Endothelial cell of umbilical vein (primary cell): Measurements from ENCODE around the gene CCK. TPM values are rescaled to one million over a fixed set of nuclear protein-coding genes. Genes with fewer than 3 reads are reported as not detected.

Experiments used
- BruUV-seq: library from RNA; stranded (reverse); fragments of 400-500 nt; replicated peaks from 2 replicates; lab custom pipeline; 2021; lab: Mats Ljungman, UMichigan
- CTCF ChIA-PET: fragments of 300-600, 350-600 bp; sonication (Branson Sonifier 250); formaldehyde crosslinking; loops from one replicate; lab custom pipeline; 2021; ENCODE audit warnings: antibody characterized with exemption, inconsistent platforms; lab: Charles Lee
- POLR2A ChIA-PET: fragments of 300-600, 350-600 bp; sonication (Branson Sonifier 250); formaldehyde crosslinking; loops from one replicate; lab custom pipeline; 2021; ENCODE audit warnings: antibody characterized with exemption, inconsistent platforms; lab: Charles Lee
- DNase-seq: peaks from one replicate; pipeline ENCODE4 v3.0.0-alpha.2; 2011; ENCODE audit warnings: low read depth, low spot score
- FAIRE-seq: peaks from 2 replicates; lab custom pipeline; 2011; peaks lifted over from hg19 to GRCh38; lab: Jason Lieb, UNC
- H2AFZ ChIP-seq: 2 replicates; pipeline ENCODE4 v1.6.0; 2012; ENCODE audit warnings: low read depth, low read length, control low read depth, inconsistent platforms
- H3K27ac ChIP-seq: 2 replicates; pipeline ENCODE4 v1.5.1; 2011; ENCODE audit warnings: low read depth, mild to moderate bottlenecking, control low read depth, low read length, moderate library complexity; ENCODE audit not compliant: insufficient read depth
- H3K27me3 ChIP-seq, 2 experiments: 2 replicates each; pipeline versions ENCODE4 v1.6.0 to v1.6.1; 2011; ENCODE audit warnings: low read length in 2 of 2, mixed read lengths in 1 of 2; ENCODE audit not compliant: control insufficient read depth in 2 of 2, insufficient read depth in 2 of 2
- H3K36me3 ChIP-seq, 2 experiments: 2 replicates in 1 of 2; 3 replicates in 1 of 2; pipeline ENCODE4 v1.5.1; 2011; ENCODE audit warnings: low read length in 2 of 2, mild to moderate bottlenecking in 1 of 2, moderate library complexity in 1 of 2; ENCODE audit not compliant: control insufficient read depth in 2 of 2, insufficient read depth in 2 of 2; ENCODE audit errors: extremely low read depth in 1 of 2
- H3K4me1 ChIP-seq: 3 replicates; pipeline ENCODE4 v1.5.1; 2011; ENCODE audit warnings: mild to moderate bottlenecking, low read length; ENCODE audit not compliant: control insufficient read depth, insufficient read depth; ENCODE audit errors: extremely low read depth
- H3K4me2 ChIP-seq: 2 replicates; pipeline ENCODE4 v1.6.1; 2011; ENCODE audit warnings: low read length, control low read depth, mixed read lengths; ENCODE audit not compliant: insufficient read depth
- H3K4me3 ChIP-seq, 3 experiments: fragments of 200-600 bp in 1 of 3; sonication (generic), shearing (Covaris generic) in 1 of 3; replicated peaks in 1 of 3; 2 replicates each; pipeline ENCODE4 v1.5.1; 2011 to 2016; ENCODE audit warnings: control low read depth in 3 of 3, low read length in 3 of 3, mild to moderate bottlenecking in 2 of 3, inconsistent platforms in 1 of 3, low read depth in 1 of 3, moderate library complexity in 1 of 3; ENCODE audit not compliant: insufficient read depth in 1 of 3
- H3K79me2 ChIP-seq: 2 replicates; pipeline ENCODE4 v1.6.0; 2012; ENCODE audit warnings: low read length, inconsistent platforms; ENCODE audit not compliant: control insufficient read depth, insufficient read depth
- H3K9ac ChIP-seq: replicated peaks from 2 replicates; pipeline ENCODE3; 2011; ENCODE audit warnings: low read length, control low read depth; ENCODE audit not compliant: insufficient read depth; ENCODE audit errors: extremely low read depth
- H3K9me1 ChIP-seq: replicated peaks from 3 replicates; pipeline ENCODE4 v1.6.0; 2011; ENCODE audit warnings: mild to moderate bottlenecking, low read length; ENCODE audit not compliant: control insufficient read depth, insufficient read depth; ENCODE audit errors: extremely low read depth
- H3K9me3 ChIP-seq: replicated peaks from 2 replicates; pipeline ENCODE4 v1.5.1; 2012; ENCODE audit warnings: low read length, inconsistent platforms; ENCODE audit not compliant: control insufficient read depth, insufficient read depth
- H4K20me1 ChIP-seq: replicated peaks from 2 replicates; pipeline ENCODE3; 2011; ENCODE audit warnings: mild to moderate bottlenecking, low read length; ENCODE audit not compliant: control insufficient read depth, insufficient read depth; ENCODE audit errors: extremely low read depth
- EZH2 ChIP-seq: IDR thresholded peaks from 2 replicates; pipeline ENCODE4 v1.6.1; 2012; ENCODE audit warnings: borderline replicate concordance, low read depth, mild to moderate bottlenecking, moderate library complexity, low read length, inconsistent platforms; ENCODE audit not compliant: severe bottlenecking
- FOS ChIP-seq: IDR thresholded peaks from 2 replicates; pipeline ENCODE4 v1.6.1; 2011; ENCODE audit warnings: mild to moderate bottlenecking, low read length, moderate library complexity, borderline replicate concordance; ENCODE audit not compliant: insufficient read depth
- GATA2 ChIP-seq: IDR thresholded peaks from 2 replicates; pipeline ENCODE4 v1.7.0; 2011; ENCODE audit warnings: low read depth, mild to moderate bottlenecking, moderate library complexity, mixed read lengths, low read length; ENCODE audit not compliant: insufficient read length, insufficient read depth
- JUN ChIP-seq: IDR thresholded peaks from 2 replicates; pipeline ENCODE4 v1.6.1; 2011; ENCODE audit warnings: borderline replicate concordance, low read depth; ENCODE audit not compliant: insufficient read length, insufficient read depth
- MYC ChIP-seq: IDR thresholded peaks from one replicate; pipeline ENCODE4 v1.6.1; 2011; ENCODE audit warnings: mild to moderate bottlenecking, low read depth, low read length
- POLR2A ChIP-seq: IDR thresholded peaks from 2 replicates; pipeline ENCODE4 v1.6.1; 2012; ENCODE audit warnings: low read depth, mild to moderate bottlenecking, control low read depth, low read length
- POLR2AphosphoS5 ChIP-seq: IDR thresholded peaks from 2 replicates; pipeline ENCODE4 v1.6.1; 2012; ENCODE audit warnings: low read depth, mild to moderate bottlenecking, control low read depth, low read length, moderate library complexity; ENCODE audit not compliant: insufficient read depth
- dilution Hi-C: fragments of 300-500 bp; cut with MboI; formaldehyde crosslinking; loops from one replicate; pipeline ENCODE4 v1.15.0; 2019; ENCODE audit warnings: low sequenced_read_pairs; ENCODE audit not compliant: extremely low pct_ligation_motif_present
- intact Hi-C: fragments of 100-400 bp; cut with micrococcal nuclease; formaldehyde crosslinking; loops from one replicate; pipeline ENCODE4 v1.10.0; 2022
- polyA plus RNA-seq, 4 experiments: library from polyadenylated mRNA; depleted of rRNA in 3 of 4; stranded (reverse) in 3 of 4; unstranded in 1 of 4; fragments of >200 nt; gene quantifications; 2 replicates each; pipeline versions ENCODE4 v1.2.1 to v1.2.3, GENCODE V29; 2011 to 2012; ENCODE audit warnings: missing spikeins in 1 of 4
- total RNA-seq: library from RNA; stranded (reverse); gene quantifications from 2 replicates; pipeline ENCODE4 v1.2.3, GENCODE V29; 2021
- TF ChIP-seq, protein P1 (sequence below), 2 donors: IDR thresholded peaks; 1 replicate in 1 of 2; 2 replicates in 1 of 2; pipeline ENCODE4 v1.5.1; 2011; ENCODE audit warnings: low read length in 2 of 2, mild to moderate bottlenecking in 2 of 2, moderate library complexity in 2 of 2, control low read depth in 1 of 2, inconsistent platforms in 1 of 2, low read depth in 1 of 2; ENCODE audit not compliant: insufficient read depth in 1 of 2; ENCODE audit errors: extremely low read depth in 1 of 2
- TF ChIP-seq, protein P2 (sequence below): IDR thresholded peaks from 2 replicates; pipeline ENCODE4 v1.6.1; 2011; ENCODE audit not compliant: insufficient read depth, insufficient read length

The CCK gene
- total and polyA plus RNA-seq, 2 donors (not counting 3 experiments of a cell fraction or from before 2014, with no cell fraction given): not detected

DNA sequence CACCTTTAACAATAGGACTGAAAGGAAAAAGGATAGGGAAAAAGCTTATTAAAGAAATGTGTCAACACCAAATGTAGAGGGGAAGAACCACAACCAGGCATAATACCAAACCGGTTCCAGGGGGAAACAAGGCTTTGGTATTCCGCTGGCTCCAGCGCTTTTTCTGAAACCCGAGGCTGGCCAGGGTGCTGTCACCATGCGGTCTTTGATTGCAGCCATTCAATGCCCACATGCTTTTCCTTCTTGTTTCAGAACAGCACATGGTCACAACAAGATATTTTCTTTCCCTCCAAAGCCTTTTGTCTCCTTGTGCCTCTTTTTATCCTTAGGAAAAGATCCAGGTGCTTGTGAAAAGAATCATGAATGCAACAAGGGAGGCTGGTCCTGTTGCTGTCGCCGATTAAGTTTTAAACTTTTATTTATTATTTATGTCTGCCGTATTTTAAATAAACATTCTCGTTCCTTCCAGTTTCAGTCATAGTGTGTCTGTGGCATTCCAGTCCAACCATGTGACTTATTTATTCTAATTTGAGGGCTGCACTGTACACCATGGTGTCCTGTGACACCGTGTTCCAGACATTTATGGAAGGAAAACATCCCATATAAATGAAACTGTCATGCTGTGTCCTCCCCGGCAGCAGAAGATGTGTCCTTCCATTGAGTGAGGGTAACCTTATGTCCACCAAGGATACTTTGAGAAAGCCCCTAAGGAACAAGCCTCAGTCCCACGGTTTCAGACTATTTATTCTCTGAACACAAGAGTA is 41.1 kb downstream of the CCK start:
- ChIA-PET CTCF (interaction anchor here (1.2 kb wide), 1 partner anchor 34 kb away, joined by 4 read pairs; no protein-coding TSS in a partner anchor), POLR2A (no interaction called here)
- no peaks in the 10 kb centered on the region for H3K27me3 ChIP-seq
- H4K20me1 ChIP-seq: no peaks in the 10 kb centered on the region
- H3K4me2 ChIP-seq: no peak overlapping the region
- H3K27ac ChIP-seq: no peak overlapping the region
- no peaks in the 10 kb centered on the region for H3K9me1 ChIP-seq
- BruUV-seq: TSS peak; percentile 25
- H3K4me1 ChIP-seq: no peaks in the 10 kb centered on the region
- intact Hi-C loops (no loop called here), dilution Hi-C loops (no loop called here)
- FAIRE-seq: no peak
- peaks cover 3 to 31% of the 10 kb centered on the region in 2 experiments for H3K36me3 ChIP-seq
- H3K4me3 ChIP-seq: no peak overlapping the region
- H3K79me2 ChIP-seq: no peaks in the 10 kb centered on the region
- no peak overlapping the region for H2AFZ ChIP-seq
- H3K9me3 ChIP-seq: no peaks in the 10 kb centered on the region
- TF ChIP-seq MYC (no peak), EZH2 (no peak), JUN (no peak), POLR2AphosphoS5 (no peak), POLR2A (no peak), FOS (no peak), GATA2 (no peak)
- TF ChIP-seq, protein P1, sequence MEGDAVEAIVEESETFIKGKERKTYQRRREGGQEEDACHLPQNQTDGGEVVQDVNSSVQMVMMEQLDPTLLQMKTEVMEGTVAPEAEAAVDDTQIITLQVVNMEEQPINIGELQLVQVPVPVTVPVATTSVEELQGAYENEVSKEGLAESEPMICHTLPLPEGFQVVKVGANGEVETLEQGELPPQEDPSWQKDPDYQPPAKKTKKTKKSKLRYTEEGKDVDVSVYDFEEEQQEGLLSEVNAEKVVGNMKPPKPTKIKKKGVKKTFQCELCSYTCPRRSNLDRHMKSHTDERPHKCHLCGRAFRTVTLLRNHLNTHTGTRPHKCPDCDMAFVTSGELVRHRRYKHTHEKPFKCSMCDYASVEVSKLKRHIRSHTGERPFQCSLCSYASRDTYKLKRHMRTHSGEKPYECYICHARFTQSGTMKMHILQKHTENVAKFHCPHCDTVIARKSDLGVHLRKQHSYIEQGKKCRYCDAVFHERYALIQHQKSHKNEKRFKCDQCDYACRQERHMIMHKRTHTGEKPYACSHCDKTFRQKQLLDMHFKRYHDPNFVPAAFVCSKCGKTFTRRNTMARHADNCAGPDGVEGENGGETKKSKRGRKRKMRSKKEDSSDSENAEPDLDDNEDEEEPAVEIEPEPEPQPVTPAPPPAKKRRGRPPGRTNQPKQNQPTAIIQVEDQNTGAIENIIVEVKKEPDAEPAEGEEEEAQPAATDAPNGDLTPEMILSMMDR (IDR thresholded peaks at IDR 0.05; ENCODE audit: extremely low read depth in 1 of 2, insufficient read depth in 1 of 2, low read depth in 1 of 2, low read length in 2 of 2): no peak
- TF ChIP-seq, protein P2, sequence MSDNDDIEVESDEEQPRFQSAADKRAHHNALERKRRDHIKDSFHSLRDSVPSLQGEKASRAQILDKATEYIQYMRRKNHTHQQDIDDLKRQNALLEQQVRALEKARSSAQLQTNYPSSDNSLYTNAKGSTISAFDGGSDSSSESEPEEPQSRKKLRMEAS: no peak
- no peak overlapping the region for H3K9ac ChIP-seq
- no peak for DNase-seq
